IPS-20b (cell line): Measurements from ENCODE around the gene ATPAF1.
A peak's percentile ranks its signal among the peaks of the same experiment; 100 is the strongest.
"Not testable (repeated sequence)": the region's sequence is repeated elsewhere in the genome, so short reads cannot be mapped to it uniquely, and the experiment has no call there.

Experiments
- H3K27ac ChIP-seq: one replicate; pipeline ENCODE4 v1.5.1; 2013; ENCODE audit warnings: low read length
- H3K27me3 ChIP-seq: 2 replicates; pipeline ENCODE4 v1.6.1; 2013; ENCODE audit warnings: mild to moderate bottlenecking, low read length, inconsistent platforms; ENCODE audit not compliant: insufficient read depth
- H3K36me3 ChIP-seq: 2 replicates; pipeline ENCODE4 v1.6.1; 2013; ENCODE audit warnings: low read depth, mild to moderate bottlenecking, inconsistent platforms, low read length, moderate library complexity; ENCODE audit not compliant: insufficient read depth
- H3K4me1 ChIP-seq: 2 replicates; pipeline ENCODE4 v1.6.1; 2013; ENCODE audit warnings: mild to moderate bottlenecking, control low read depth, inconsistent platforms, low read length, moderate library complexity; ENCODE audit not compliant: insufficient read depth
- H3K4me3 ChIP-seq: 2 replicates; pipeline ENCODE4 v1.5.1; 2013; ENCODE audit warnings: mild to moderate bottlenecking, low read length, inconsistent platforms
- H3K9ac ChIP-seq: 2 replicates; pipeline ENCODE4 v1.6.1; 2013; ENCODE audit warnings: low read depth, mild to moderate bottlenecking, inconsistent platforms, low read length, moderate library complexity
- H3K9me3 ChIP-seq: 2 replicates; pipeline ENCODE4 v1.6.1; 2013; ENCODE audit warnings: mild to moderate bottlenecking, low read depth, low read length, inconsistent platforms; ENCODE audit not compliant: insufficient read depth

ATPAF1 gene

GRCh38 chr1:46677339-46677738, 9.2 kb upstream of the ATPAF1 start:
- H3K4me3 ChIP-seq = peak overlapping the region; percentile 19; the same call in 1 of the 2 replicates
- no peaks in the 10 kb centered on the region for H3K27me3 ChIP-seq
- H3K4me1 ChIP-seq = peaks cover 23% of the 10 kb centered on the region; the same call in 1 of the 2 replicates
- H3K9me3 ChIP-seq = no peaks in the 10 kb centered on the region
- H3K36me3 ChIP-seq = peaks cover 61% of the 10 kb centered on the region
- H3K9ac ChIP-seq = no peak overlapping the region; the same call in 1 of the 2 replicates
- peak overlapping the region; percentile 33 for H3K27ac ChIP-seq

DNA sequence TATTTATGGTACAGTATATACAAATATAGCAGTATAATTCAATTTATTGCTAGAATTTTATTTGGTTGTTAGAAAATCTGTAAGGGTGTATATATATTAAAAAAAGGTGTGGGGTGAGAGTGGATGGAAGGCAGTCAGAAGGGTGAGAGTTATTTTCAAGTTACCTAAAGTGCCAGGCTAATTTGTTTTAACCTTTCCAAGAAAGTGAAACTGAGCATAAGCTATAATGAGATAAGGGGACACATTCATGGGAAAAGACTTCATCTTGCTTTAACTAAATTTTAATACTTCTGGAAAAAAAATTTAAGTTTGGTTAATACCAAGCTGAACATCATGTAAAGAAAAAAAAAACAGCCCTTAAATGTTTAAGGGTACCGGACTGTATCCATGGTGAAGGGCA, 8.4 kb upstream of the ATPAF1 start:
- Histone ChIP-seq H3K9ac (0 out of 2 replicates have a peak overlapping the region, but pooled peaks have one; percentile 20), H3K27ac (no peak overlapping the region), H3K36me3 (peaks cover 53% of the 10 kb centered on the region)

DNA sequence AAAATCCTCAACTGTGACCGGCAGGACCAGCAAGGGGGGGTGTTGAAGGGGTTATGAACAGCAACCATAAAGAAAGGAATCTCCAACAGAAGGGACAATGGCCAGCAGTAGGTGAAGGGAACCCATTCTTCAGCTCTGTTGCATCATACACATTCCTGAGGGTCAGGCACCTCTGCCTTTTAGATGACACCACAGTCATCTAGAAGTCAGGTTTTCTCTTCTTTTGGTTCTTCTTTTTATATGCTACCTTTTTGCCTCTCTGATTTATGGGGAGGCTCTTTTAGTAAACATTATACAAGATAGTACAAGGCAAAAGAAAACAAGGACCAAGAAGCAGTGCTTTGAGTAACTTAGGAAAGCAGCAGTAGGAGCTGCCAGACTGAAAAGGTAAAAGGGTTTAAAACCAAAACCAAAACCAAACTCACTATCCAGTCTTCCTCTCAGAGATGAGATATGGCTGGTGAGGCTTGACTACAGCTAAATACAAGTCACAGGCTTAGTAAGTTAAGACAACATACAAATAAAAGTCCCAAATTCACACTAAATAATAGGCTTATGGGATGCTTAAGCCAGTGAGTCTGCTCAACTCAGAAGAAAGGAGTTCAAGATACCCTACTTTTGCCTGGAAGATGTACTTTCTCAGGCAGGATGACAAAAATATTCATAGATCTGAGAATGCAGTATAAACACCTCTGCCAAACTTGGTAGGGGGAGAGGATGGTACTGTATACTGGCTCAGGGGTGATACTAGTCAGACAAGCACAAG, 7.6 kb upstream of the ATPAF1 start:
- Histone ChIP-seq H3K36me3 (peaks cover 45% of the 10 kb centered on the region), H3K4me1 (peaks cover 23% of the 10 kb centered on the region; the same call in 1 of the 2 replicates), H3K9me3 (no peaks in the 10 kb centered on the region), H3K27ac (no peak overlapping the region), H3K27me3 (no peaks in the 10 kb centered on the region), H3K4me3 (no peak overlapping the region), H3K9ac (peak overlapping the region; percentile 20; the same call in 1 of the 2 replicates)

More for the DNA sequence above, 8.4 kb upstream of the ATPAF1 start:
- H3K4me1 ChIP-seq = peaks cover 23% of the 10 kb centered on the region; the same call in 1 of the 2 replicates
- no peaks in the 10 kb centered on the region for H3K9me3 ChIP-seq
- H3K4me3 ChIP-seq = no peak overlapping the region
- H3K27me3 ChIP-seq = no peaks in the 10 kb centered on the region

- no peaks in the 10 kb centered on the region for H3K9me3 ChIP-seq
- H3K36me3 ChIP-seq = peaks cover 33% of the 10 kb centered on the region
- H3K27ac ChIP-seq = no peak overlapping the region
- H3K4me1 ChIP-seq = peaks cover 24% of the 10 kb centered on the region; the same call in 1 of the 2 replicates
- H3K27me3 ChIP-seq = 0 out of 2 replicates have a peak, but pooled peaks cover 5% of the 10 kb centered on the region
- no peak overlapping the region for H3K4me3 ChIP-seq
- H3K9ac ChIP-seq = no peak overlapping the region
Observed at GRCh38 chr1:46673749-46674182, 5.6 kb upstream of the ATPAF1 start.

DNA sequence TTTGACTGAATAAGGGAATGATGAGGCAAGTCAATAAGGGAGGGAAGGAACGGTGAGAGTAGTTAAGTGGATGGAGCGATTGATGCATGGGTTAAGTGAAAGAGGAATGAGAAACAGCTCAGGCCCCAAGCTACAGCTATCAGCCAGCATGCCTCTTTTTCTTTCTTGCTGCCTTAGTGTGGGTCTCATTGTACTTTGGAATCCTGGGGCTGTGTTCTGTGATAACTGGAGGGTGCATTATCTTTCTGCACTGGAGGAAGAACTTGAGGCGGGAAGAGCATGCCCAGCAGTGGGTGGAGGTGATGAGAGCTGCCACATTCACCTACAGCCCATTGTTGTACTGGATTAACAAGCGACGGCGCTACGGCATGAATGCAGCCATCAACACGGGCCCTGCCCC, 4.5 kb upstream of the ATPAF1 start:
- Histone ChIP-seq H3K9me3 (no peaks in the 10 kb centered on the region), H3K9ac (no peak overlapping the region), H3K4me3 (no peak overlapping the region), H3K27me3 (0 out of 2 replicates have a peak, but pooled peaks cover 5% of the 10 kb centered on the region), H3K4me1 (peaks cover 24% of the 10 kb centered on the region; the same call in 1 of the 2 replicates), H3K36me3 (peaks cover 25% of the 10 kb centered on the region; the same call in 1 of the 2 replicates), H3K27ac (no peak overlapping the region)

DNA sequence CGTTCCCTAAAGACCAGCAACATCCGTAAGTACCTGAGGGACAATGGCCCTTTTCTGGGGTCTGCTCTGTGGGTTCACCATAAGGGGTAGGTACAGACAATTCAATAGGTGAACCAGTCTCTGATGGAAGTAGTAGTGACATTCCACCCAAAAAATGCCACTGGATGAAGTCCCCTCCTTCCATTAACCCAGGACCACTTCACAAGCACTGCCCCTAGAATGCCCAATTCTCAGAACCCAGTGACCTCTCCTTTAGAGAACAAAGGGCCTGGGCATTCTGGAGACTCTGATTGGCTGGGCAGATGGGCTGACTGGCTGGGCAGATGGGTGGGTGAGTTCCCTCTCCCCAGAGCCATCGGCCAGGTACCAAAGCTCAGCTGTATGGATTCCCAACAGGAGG, 3.4 kb upstream of the ATPAF1 start, which contains the start of gene TEX38:
TEX38 (plus strand) TSS at position 301 of the 400 bp plus-strand sequence; CDS start at position 382, 81 bp downstream.
- H3K27me3 ChIP-seq = 0 out of 2 replicates have a peak, but pooled peaks cover 5% of the 10 kb centered on the region
- peaks cover 16% of the 10 kb centered on the region; the same call in 1 of the 2 replicates for H3K36me3 ChIP-seq
- H3K4me1 ChIP-seq = peaks cover 26% of the 10 kb centered on the region
- H3K9me3 ChIP-seq = no peaks in the 10 kb centered on the region
- no peak within 1 kb of the TSS for H3K9ac ChIP-seq
- no peak within 1 kb of the TSS for H3K4me3 ChIP-seq
- no peak within 1 kb of the TSS for H3K27ac ChIP-seq

- H3K9ac ChIP-seq = no peak overlapping the region
- H3K9me3 ChIP-seq = no peaks in the 10 kb centered on the region
- H3K27me3 ChIP-seq = 0 out of 2 replicates have a peak, but pooled peaks cover 5% of the 10 kb centered on the region
- peaks cover 5% of the 10 kb centered on the region; the same call in 1 of the 2 replicates for H3K36me3 ChIP-seq
- H3K4me3 ChIP-seq = no peak overlapping the region
- H3K4me1 ChIP-seq = peaks cover 24% of the 10 kb centered on the region
- no peak overlapping the region for H3K27ac ChIP-seq
Observed at GRCh38 chr1:46670134-46670533, 2.0 kb upstream of the ATPAF1 start.

DNA sequence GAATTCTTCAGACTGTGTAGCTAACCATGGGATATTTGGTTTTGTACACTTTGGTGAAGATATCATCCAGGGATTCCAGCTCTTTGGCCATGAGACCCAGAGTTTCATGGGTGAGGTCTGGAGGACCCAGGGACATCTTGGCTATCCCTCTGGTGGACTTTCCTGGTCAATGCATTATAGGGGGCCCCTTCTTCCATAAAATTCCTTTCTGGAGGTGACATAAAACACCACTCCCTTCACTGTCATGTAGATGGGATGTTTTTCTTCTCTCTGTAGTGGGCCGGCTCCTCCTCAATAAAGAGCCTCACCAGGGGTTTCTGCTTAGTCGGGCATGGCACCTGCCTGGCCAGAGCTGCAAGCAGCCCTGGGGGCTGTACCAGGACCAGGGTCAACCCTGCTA, 2.2 kb downstream of the ATPAF1 start:
- no peaks in the 10 kb centered on the region for H3K9me3 ChIP-seq
- H3K27me3 ChIP-seq = 0 out of 2 replicates have a peak, but pooled peaks cover 5% of the 10 kb centered on the region
- H3K27ac ChIP-seq = no peak overlapping the region
- H3K36me3 ChIP-seq = peaks cover 19% of the 10 kb centered on the region
- H3K4me1 ChIP-seq = peaks cover 23% of the 10 kb centered on the region
- H3K9ac ChIP-seq = 0 out of 2 replicates have a peak overlapping the region, but pooled peaks have one; percentile 84
- H3K4me3 ChIP-seq = peak overlapping the region; percentile 93; the same call in 1 of the 2 replicates

DNA sequence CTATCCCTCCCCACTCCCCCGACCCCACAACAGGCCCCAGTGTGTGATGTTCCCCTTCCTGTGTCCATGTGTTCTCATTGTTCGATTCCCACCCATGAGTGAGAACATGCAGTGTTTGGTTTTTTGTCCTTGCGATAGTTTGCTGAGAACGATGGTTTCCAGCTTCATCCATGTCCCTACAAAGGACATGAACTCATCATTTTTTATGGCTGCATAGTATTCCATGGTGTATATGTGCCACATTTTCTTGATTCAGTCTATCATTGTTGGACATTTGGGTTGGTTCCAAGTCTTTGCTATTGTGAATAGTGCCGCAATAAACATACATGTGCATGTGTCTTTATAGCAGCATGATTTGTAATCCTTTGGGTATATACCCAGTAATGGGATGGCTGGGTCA, 5.2 kb downstream of the ATPAF1 start:
- H3K4me3 ChIP-seq, H3K9ac ChIP-seq, H3K9me3 ChIP-seq, H3K27ac ChIP-seq, H3K27me3 ChIP-seq: not testable (repeated sequence)
- Histone ChIP-seq H3K4me1 (peaks cover 19% of the 10 kb centered on the region), H3K36me3 (peaks cover 30% of the 10 kb centered on the region)

DNA sequence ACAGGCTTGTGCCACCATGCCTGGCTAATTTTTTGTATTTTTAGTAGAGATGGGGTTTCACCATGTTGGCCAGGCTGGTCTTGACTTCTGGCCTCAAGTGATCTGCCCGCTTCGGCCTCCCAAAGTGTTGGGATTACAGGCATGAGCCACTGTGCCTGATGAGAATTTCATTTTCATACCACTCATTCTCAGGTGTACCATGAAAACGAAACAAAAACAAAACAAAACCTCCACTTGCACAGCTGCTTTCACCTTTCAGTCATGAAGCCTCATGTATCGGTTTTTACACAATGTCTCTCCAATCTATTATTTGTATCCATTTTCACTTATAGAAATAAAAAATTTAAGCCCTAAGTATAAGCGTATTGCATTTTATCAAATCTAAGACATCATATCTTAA, 8.0 kb downstream of the ATPAF1 start:
- H3K27me3 ChIP-seq, H3K9me3 ChIP-seq, H3K27ac ChIP-seq, H3K4me1 ChIP-seq, H3K9ac ChIP-seq, H3K4me3 ChIP-seq: not testable (repeated sequence)
- H3K36me3 ChIP-seq = peaks cover 56% of the 10 kb centered on the region

DNA sequence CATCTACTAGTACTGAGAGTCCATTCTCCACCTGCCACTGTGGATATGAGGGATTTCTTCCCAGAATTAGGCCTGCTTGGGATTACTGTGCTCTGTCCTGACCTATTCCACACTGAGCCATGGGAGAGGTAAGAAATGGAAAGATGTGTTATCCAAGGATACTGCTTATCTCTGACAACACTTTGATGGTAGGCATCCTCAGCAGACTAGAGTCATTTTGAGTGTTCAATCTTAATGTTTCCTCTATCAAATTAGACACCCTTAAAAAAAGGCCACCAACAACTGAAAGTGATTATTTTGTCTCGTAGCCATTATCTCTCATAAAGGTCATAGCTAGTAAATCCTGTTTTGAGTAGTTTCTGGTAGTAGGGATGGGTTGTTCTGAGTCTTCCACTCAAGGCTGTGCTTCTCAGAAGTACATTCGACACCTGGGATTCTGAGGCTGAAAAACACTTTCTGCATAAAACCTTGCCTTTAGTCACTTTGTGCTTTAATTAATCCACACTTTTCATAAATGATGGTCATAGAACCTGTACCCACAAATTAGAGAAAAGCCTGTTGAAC, 8.8 kb downstream of the ATPAF1 start:
- Histone ChIP-seq H3K27ac (no peak overlapping the region), H3K4me3 (no peak overlapping the region), H3K27me3 (no peaks in the 10 kb centered on the region), H3K9ac (no peak overlapping the region), H3K36me3 (peaks cover 55% of the 10 kb centered on the region), H3K4me1 (no peaks in the 10 kb centered on the region), H3K9me3 (no peaks in the 10 kb centered on the region)
